Esophagus muscularis mucosa (tissue), 4 donors: Measurements from ENCODE around the gene CEP20. TPM values are rescaled to one million over a fixed set of nuclear protein-coding genes. Genes with fewer than 3 reads are reported as not detected.

ENCODE experiments used
- DNase-seq: peaks from one replicate; pipeline ENCODE4 v3.0.0-alpha.2; 2017; ENCODE audit errors: extremely low spot score
- H3K27ac ChIP-seq, 4 donors: fragments of 200-600 bp; sonication (generic); replicated peaks in 1 of 4; 1 replicate in 3 of 4; 2 replicates in 1 of 4; pipeline ENCODE4 v1.5.1; 2016 to 2019; ENCODE audit warnings: mild to moderate bottlenecking in 1 of 4
- H3K27me3 ChIP-seq, 4 donors: fragments of 200-600 bp; sonication (generic); one replicate each; pipeline versions ENCODE4 v1.5.1 to v1.6.0; 2016 to 2019
- H3K36me3 ChIP-seq, 4 donors: fragments of 200-600 bp; sonication (generic); one replicate each; pipeline ENCODE4 v1.5.1; 2016 to 2019
- H3K4me1 ChIP-seq, 4 donors: fragments of 200-600 bp; sonication (generic); one replicate each; pipeline ENCODE4 v1.5.1; 2016 to 2019
- H3K4me3 ChIP-seq, 4 donors: fragments of 200-600 bp; sonication (generic); 1 replicate in 2 of 4; 2 replicates in 2 of 4; pipeline ENCODE4 v1.5.1; 2016 to 2019; ENCODE audit warnings: mild to moderate bottlenecking in 4 of 4, moderate library complexity in 1 of 4
- H3K9me3 ChIP-seq, 4 donors: fragments of 200-600 bp; sonication (generic); 1 replicate in 3 of 4; 2 replicates in 1 of 4; pipeline ENCODE4 v1.5.1; 2016 to 2019
- CTCF ChIP-seq, 3 experiments: fragments of 200-600 bp in 2 of 3; fragments of 450-650 bp in 1 of 3; sonication (generic) in 2 of 3; IDR thresholded peaks; one replicate each; pipeline ENCODE4 v1.5.1; 2017 to 2019; ENCODE audit warnings: antibody characterized with exemption in 3 of 3, mild to moderate bottlenecking in 2 of 3, moderate library complexity in 1 of 3
- EP300 ChIP-seq: sonication (generic); formaldehyde crosslinking; IDR thresholded peaks from one replicate; pipeline ENCODE4 v1.6.1; 2017; ENCODE audit warnings: antibody characterized with exemption
- POLR2A ChIP-seq: fragments of 450-650 bp; IDR thresholded peaks from one replicate; pipeline ENCODE4 v1.6.1; 2017; ENCODE audit warnings: antibody characterized with exemption, moderate library complexity, mild to moderate bottlenecking, low read depth
- POLR2AphosphoS5 ChIP-seq, 2 donors: sonication (generic); formaldehyde crosslinking; IDR thresholded peaks; one replicate each; pipeline ENCODE4 v1.6.1; 2017; ENCODE audit warnings: antibody characterized with exemption in 2 of 2
- WGBS: methylation state at CpG from one replicate; pipeline ENCODE4 v1.1.5; 2018; 5-methylcytosine and 5-hydroxymethylcytosine counted together
- intact Hi-C: fragments of 100-400 bp; cut with DNase I; formaldehyde crosslinking; loops from one replicate; pipeline ENCODE4 v1.15.1; 2023
- total RNA-seq, 4 donors: library from RNA; depleted of rRNA; stranded (reverse); fragments of >200 nt; gene quantifications; one replicate each; pipeline versions ENCODE4 v1.1.0 to v1.2.1, GENCODE V29; 2016

The CEP20 gene
- total RNA-seq, 4 donors from 2014 or later, result 25.2 to 36.1 (median 32.0) TPM

GRCh38 chr16:15885560-15886001, 2.8 kb downstream of the CEP20 start:
- no peak overlapping the region for H3K4me3 ChIP-seq
- intact Hi-C loops, result loop anchor here (5.0 to 10.0 kb wide), 2 partner anchors 62 to 129 kb away; partner anchors contain the start of gene ABCC1
- H3K27ac ChIP-seq, result peak overlapping the region in 3 of 4 donors; percentile 22 to 49 (median 46)
- no peak for TF ChIP-seq POLR2A
- no peak for TF ChIP-seq EP300
- TF ChIP-seq CTCF (IDR thresholded peaks at IDR 0.05), result no peak
- TF ChIP-seq POLR2AphosphoS5 (IDR thresholded peaks at IDR 0.05), result no peak
- peaks cover 13 to 21% (median 17%) of the 10 kb centered on the region in 4 donors for H3K36me3 ChIP-seq
- H3K27me3 ChIP-seq, result no peaks in the 10 kb centered on the region
- H3K9me3 ChIP-seq, result no peaks in the 10 kb centered on the region
- no peak for DNase-seq
- peaks cover 21 to 74% (median 60%) of the 10 kb centered on the region in 4 donors for H3K4me1 ChIP-seq
- 92% methylated on average over 5 of the region's 5 CpGs for WGBS

GRCh38 chr16:15882563-15882962, 5.8 kb downstream of the CEP20 start:
- WGBS, result 96% methylated on average over 3 of the region's 3 CpGs
- no peak for DNase-seq
- TF ChIP-seq POLR2AphosphoS5 (IDR thresholded peaks at IDR 0.05) (no peak), CTCF (IDR thresholded peaks at IDR 0.05) (no peak), POLR2A (no peak), EP300 (no peak)
- peaks cover 20 to 84% (median 63%) of the 10 kb centered on the region in 4 donors for H3K4me1 ChIP-seq
- intact Hi-C loops, result loop anchor here (10.0 kb wide), 1 partner anchor 132 kb away; no protein-coding TSS in a partner anchor
- no peaks in the 10 kb centered on the region for H3K27me3 ChIP-seq
- H3K27ac ChIP-seq, result no peak overlapping the region
- no peaks in the 10 kb centered on the region for H3K9me3 ChIP-seq
- H3K36me3 ChIP-seq, result peaks cover 13 to 41% (median 27%) of the 10 kb centered on the region in 4 donors
- H3K4me3 ChIP-seq, result no peak overlapping the region

GRCh38 chr16:15881794-15882379, 6.5 kb downstream of the CEP20 start:
- intact Hi-C loops, result loop anchor here (10.0 kb wide), 1 partner anchor 133 kb away; no protein-coding TSS in a partner anchor
- H3K4me1 ChIP-seq, result peaks cover 13 to 77% (median 57%) of the 10 kb centered on the region in 4 donors
- H3K4me3 ChIP-seq, result no peak overlapping the region
- no peaks in the 10 kb centered on the region for H3K9me3 ChIP-seq
- no peak for DNase-seq
- peak overlapping the region in 1 of 4 donors; percentile 1 for H3K27ac ChIP-seq
- no peaks in the 10 kb centered on the region for H3K27me3 ChIP-seq
- WGBS, result 91% methylated on average over 13 of the region's 13 CpGs
- TF ChIP-seq CTCF (IDR thresholded peaks at IDR 0.05) (no peak), EP300 (no peak), POLR2AphosphoS5 (IDR thresholded peaks at IDR 0.05) (no peak), POLR2A (no peak)
- H3K36me3 ChIP-seq, result peaks cover 13 to 48% (median 32%) of the 10 kb centered on the region in 4 donors

DNA sequence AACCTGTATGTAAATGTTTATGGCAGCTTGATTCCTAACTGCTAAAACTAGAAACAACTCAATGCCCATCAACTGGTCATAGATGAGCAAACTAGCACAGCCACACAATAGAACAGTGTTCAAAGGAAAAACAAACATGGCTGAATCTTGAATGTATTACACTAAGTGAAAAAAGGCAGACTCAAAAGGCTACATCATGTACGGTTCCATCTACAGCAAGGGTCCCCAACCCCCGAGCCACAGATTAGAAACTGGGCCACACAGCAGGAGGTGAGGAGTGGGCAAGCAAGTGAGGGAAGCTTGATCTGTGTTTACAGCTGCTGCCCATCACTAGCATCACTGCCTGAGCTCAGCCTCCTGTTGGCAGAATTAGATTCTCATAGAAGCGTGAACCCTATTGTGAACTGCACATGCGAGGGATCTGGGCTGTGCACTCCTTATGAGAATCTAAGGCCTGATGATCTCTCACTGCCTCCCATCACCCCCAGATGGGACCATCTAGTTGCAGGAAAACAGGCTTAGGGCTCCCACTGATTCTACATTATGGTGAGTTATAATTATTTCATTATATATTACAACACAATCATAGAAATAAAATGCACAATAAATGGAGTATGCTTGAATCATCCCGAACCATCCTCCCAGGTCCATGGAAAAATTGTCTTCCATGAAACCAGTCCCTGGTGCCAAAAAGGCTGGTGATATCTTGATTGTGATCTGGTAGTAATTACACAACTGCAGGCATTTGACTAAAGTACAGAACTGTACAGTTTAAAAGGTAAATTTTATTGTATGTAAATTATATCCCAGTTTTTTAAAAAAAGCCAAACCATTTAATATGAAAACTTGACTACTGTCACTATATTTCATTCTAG, 7.7 kb downstream of the CEP20 start:
- intact Hi-C loops, result loop anchor here (10.0 kb wide), 1 partner anchor 134 kb away; no protein-coding TSS in a partner anchor
- H3K27ac ChIP-seq, result peak overlapping the region; percentile 65 to 79 (median 75)
- no peaks in the 10 kb centered on the region for H3K27me3 ChIP-seq
- H3K4me1 ChIP-seq, result peaks cover 7 to 67% (median 44%) of the 10 kb centered on the region in 4 donors
- 71% methylated on average over 4 of the region's 5 CpGs for WGBS
- no peak overlapping the region for H3K4me3 ChIP-seq
- no peak for TF ChIP-seq POLR2A
- no peak for TF ChIP-seq POLR2AphosphoS5 (IDR thresholded peaks at IDR 0.05)
- TF ChIP-seq EP300, result no peak
- TF ChIP-seq CTCF (IDR thresholded peaks at IDR 0.05), result no peak
- no peaks in the 10 kb centered on the region for H3K9me3 ChIP-seq
- H3K36me3 ChIP-seq, result peaks cover 13 to 57% (median 37%) of the 10 kb centered on the region in 4 donors
- no peak for DNase-seq
